H1 (cell line): ENCODE data around the gene PKD1L1. TPM values are rescaled to one million over a fixed set of nuclear protein-coding genes. Genes with fewer than 3 reads are reported as not detected.

Experiments
- CTCF ChIA-PET: fragments of 300-600 bp; sonication (Branson Sonifier 250); formaldehyde crosslinking; loops from one replicate; lab custom pipeline; 2021; ENCODE audit not compliant: partially characterized antibody; lab: Charles Lee
- POLR2A ChIA-PET: fragments of 300-600 bp; sonication (Branson Sonifier 250); formaldehyde crosslinking; loops from one replicate; lab custom pipeline; 2021; ENCODE audit warnings: inconsistent platforms; ENCODE audit not compliant: partially characterized antibody; lab: Charles Lee
- DNase-seq, 2 experiments: peaks; one replicate each; pipeline versions ENCODE4 v3.0.0 to v3.0.0-alpha.2; 2010 to 2022; ENCODE audit warnings: low spot score in 2 of 2, low read depth in 1 of 2, mixed read lengths in 1 of 2
- FAIRE-seq: peaks from 2 replicates; lab custom pipeline; 2011; peaks lifted over from hg19 to GRCh38; lab: Jason Lieb, UNC
- H2AFZ ChIP-seq: 2 replicates; pipeline ENCODE4 v1.8.1; 2012; ENCODE audit warnings: low read length, inconsistent platforms
- H2AK5ac ChIP-seq: 2 replicates; pipeline ENCODE4 v1.6.1; 2013; ENCODE audit warnings: low read depth, low read length
- H2BK120ac ChIP-seq: replicated peaks from 2 replicates; pipeline ENCODE3; 2013; ENCODE audit warnings: low read depth, low read length, inconsistent platforms
- H2BK12ac ChIP-seq: 2 replicates; pipeline ENCODE4 v1.6.1; 2013; ENCODE audit warnings: low read depth, low read length
- H2BK15ac ChIP-seq: 2 replicates; pipeline ENCODE4 v1.6.1; 2013; ENCODE audit warnings: low read length
- H2BK20ac ChIP-seq: 2 replicates; pipeline ENCODE4 v1.6.1; 2013; ENCODE audit warnings: low read length
- H2BK5ac ChIP-seq: 2 replicates; pipeline ENCODE4 v1.6.1; 2013; ENCODE audit warnings: low read depth, low read length
- H3K14ac ChIP-seq: 2 replicates; pipeline ENCODE4 v1.6.1; 2013; ENCODE audit warnings: inconsistent platforms; ENCODE audit not compliant: insufficient read length
- H3K18ac ChIP-seq: 2 replicates; pipeline ENCODE4 v1.6.1; 2013; ENCODE audit warnings: low read length; ENCODE audit errors: extremely low read depth
- H3K23ac ChIP-seq: 2 replicates; pipeline ENCODE4 v1.6.1; 2013; ENCODE audit warnings: inconsistent platforms; ENCODE audit not compliant: insufficient read length
- H3K23me2 ChIP-seq: 2 replicates; pipeline ENCODE4 v1.6.1; 2013; ENCODE audit warnings: low read depth, low read length
- H3K27ac ChIP-seq: 2 replicates; pipeline ENCODE4 v1.6.1; 2011; ENCODE audit warnings: low read depth, low read length, inconsistent platforms
- H3K27me3 ChIP-seq, 4 experiments: replicated peaks in 1 of 4; 1 replicate in 1 of 4; 2 replicates in 3 of 4; pipeline versions ENCODE4 v1.6.1 to v1.8.1; 2011 to 2013; ENCODE audit warnings: low read length in 3 of 4, mild to moderate bottlenecking in 3 of 4, inconsistent platforms in 2 of 4, mixed read lengths in 2 of 4, moderate library complexity in 1 of 4; ENCODE audit not compliant: control insufficient read depth in 3 of 4, insufficient read depth in 3 of 4; ENCODE audit errors: extremely low read depth in 1 of 4
- H3K36me3 ChIP-seq, 4 experiments: 2 replicates each; pipeline versions ENCODE4 v1.6.1 to v1.8.1; 2011 to 2013; ENCODE audit warnings: mild to moderate bottlenecking in 4 of 4, low read length in 3 of 4, moderate library complexity in 2 of 4, control low read depth in 1 of 4, inconsistent platforms in 1 of 4; ENCODE audit not compliant: insufficient read depth in 4 of 4, control insufficient read depth in 2 of 4
- H3K4ac ChIP-seq: replicated peaks from 2 replicates; pipeline ENCODE3; 2013; ENCODE audit warnings: low read length, low read depth, mixed read lengths, inconsistent platforms; ENCODE audit not compliant: insufficient read length
- H3K4me1 ChIP-seq, 4 experiments: replicated peaks in 1 of 4; 1 replicate in 1 of 4; 2 replicates in 3 of 4; pipeline versions ENCODE4 v1.6.1 to v1.8.1; 2011 to 2013; ENCODE audit warnings: low read length in 3 of 4, inconsistent platforms in 2 of 4, mixed read lengths in 1 of 4; ENCODE audit not compliant: insufficient read depth in 4 of 4, control insufficient read depth in 3 of 4
- H3K4me2 ChIP-seq, 2 experiments: 2 replicates each; pipeline versions ENCODE4 v1.6.1 to v1.8.1; 2011 to 2013; ENCODE audit warnings: low read depth in 2 of 2, low read length in 2 of 2, control low read depth in 1 of 2, inconsistent platforms in 1 of 2, mild to moderate bottlenecking in 1 of 2; ENCODE audit not compliant: insufficient read depth in 1 of 2
- H3K4me3 ChIP-seq, 4 experiments: fragments of 200-600, 300-600 bp in 1 of 4; sonication (generic), shearing (Covaris generic), sonication (Bioruptor Twin) in 1 of 4; 2 replicates each; pipeline versions ENCODE4 v1.5.1 to v1.8.1; 2011 to 2016; ENCODE audit warnings: low read length in 4 of 4, low read depth in 3 of 4, control low read depth in 2 of 4, inconsistent platforms in 2 of 4, mild to moderate bottlenecking in 2 of 4, mixed read lengths in 1 of 4, moderate library complexity in 1 of 4; ENCODE audit not compliant: insufficient read depth in 2 of 4; ENCODE audit errors: extremely low read depth in 1 of 4
- H3K56ac ChIP-seq: replicated peaks from 2 replicates; pipeline ENCODE3; 2013; ENCODE audit warnings: low read depth, mild to moderate bottlenecking, mixed read lengths, low read length, inconsistent platforms; ENCODE audit not compliant: insufficient read length
- H3K79me1 ChIP-seq: 2 replicates; pipeline ENCODE4 v1.6.1; 2013; ENCODE audit warnings: low read depth, low read length, control low read depth
- H3K79me2 ChIP-seq, 2 experiments: 2 replicates each; pipeline versions ENCODE4 v1.6.1 to v1.8.1; 2012 to 2013; ENCODE audit warnings: low read length in 2 of 2, mild to moderate bottlenecking in 2 of 2, inconsistent platforms in 1 of 2; ENCODE audit not compliant: insufficient read depth in 2 of 2, control insufficient read depth in 1 of 2
- H3K9ac ChIP-seq, 4 experiments: replicated peaks in 1 of 4; 1 replicate in 1 of 4; 2 replicates in 3 of 4; pipeline versions ENCODE4 v1.6.1 to v1.8.1; 2011 to 2013; ENCODE audit warnings: low read depth in 3 of 4, low read length in 3 of 4, control low read depth in 2 of 4, mild to moderate bottlenecking in 2 of 4, moderate library complexity in 2 of 4, inconsistent platforms in 1 of 4; ENCODE audit errors: extremely low read depth in 1 of 4
- H3K9me3 ChIP-seq, 2 experiments: 2 replicates each; pipeline versions ENCODE4 v1.6.1 to v1.8.1; 2012 to 2013; ENCODE audit warnings: mild to moderate bottlenecking in 2 of 2, moderate library complexity in 2 of 2, control low read depth in 1 of 2, inconsistent platforms in 1 of 2, low read depth in 1 of 2, low read length in 1 of 2, mixed read lengths in 1 of 2; ENCODE audit not compliant: insufficient read depth in 2 of 2
- H4K20me1 ChIP-seq, 2 experiments: replicated peaks in 1 of 2; 2 replicates each; pipeline versions ENCODE3 to v1.8.1; 2011 to 2013; ENCODE audit warnings: inconsistent platforms in 2 of 2, low read length in 2 of 2, mild to moderate bottlenecking in 1 of 2; ENCODE audit not compliant: insufficient read depth in 2 of 2, control insufficient read depth in 1 of 2
- H4K5ac ChIP-seq: 2 replicates; pipeline ENCODE4 v1.6.1; 2013; ENCODE audit warnings: low read length, low read depth, mixed read lengths, inconsistent platforms; ENCODE audit not compliant: insufficient read length
- H4K8ac ChIP-seq: 2 replicates; pipeline ENCODE4 v1.8.0; 2013; ENCODE audit warnings: mild to moderate bottlenecking, moderate library complexity, low read length, inconsistent platforms; ENCODE audit not compliant: insufficient read depth; ENCODE audit errors: extremely low read depth
- H4K91ac ChIP-seq: replicated peaks from 2 replicates; pipeline ENCODE3; 2013; ENCODE audit warnings: low read length, mixed read lengths, inconsistent platforms; ENCODE audit not compliant: insufficient read length
- WGBS, 2 experiments: shearing (Covaris generic) in 1 of 2; methylation state at CpG; one replicate each; pipeline versions ENCODE4 v1.1.6 to v1.1.7; 2013 to 2015; ENCODE audit warnings: low lambda C conversion rate in 2 of 2, mixed read lengths in 2 of 2, inconsistent platforms in 1 of 2, low coverage in 1 of 2, missing lambda C conversion rate in 1 of 2; ENCODE audit not compliant: insufficient replicate concordance in 2 of 2, insufficient coverage in 1 of 2, insufficient read length in 1 of 2; ENCODE audit errors: extremely low coverage in 1 of 2, missing lambda C conversion rate in 1 of 2; 5-methylcytosine and 5-hydroxymethylcytosine counted together
- polyA plus RNA-seq, 7 experiments: library from polyadenylated mRNA; depleted of rRNA in 3 of 7; stranded (reverse) in 5 of 7; unstranded in 2 of 7; fragments of >200 nt in 5 of 7; fragments of 200-250 nt in 2 of 7; gene quantifications; 1 replicate in 5 of 7; 2 replicates in 1 of 7; 4 replicates in 1 of 7; pipeline versions ENCODE4 v1.2.1 to v1.2.3, GENCODE V29; 2011 to 2013; ENCODE audit warnings: missing spikeins in 2 of 7, mixed read lengths in 2 of 7
- total RNA-seq: library from RNA; stranded (reverse); fragmentation: NEBNext Ultra II Directional; extraction: Animal tissue kit (Norgen Biotek cat#: 25700); gene quantifications from 2 replicates; pipeline ENCODE4 v1.2.1, GENCODE V29; 2021

PKD1L1 gene
- total and polyA plus RNA-seq, 2 of the 8 experiments (the other 6 are each of a cell fraction or from before 2014, with no cell fraction given): 0.22 to 0.35 TPM

- Histone ChIP-seq H2BK20ac (no peak overlapping the region), H4K8ac (no peak overlapping the region), H3K4ac (no peak overlapping the region), H4K91ac (no peak overlapping the region), H2BK15ac (no peak overlapping the region), H3K79me1 (no peaks in the 10 kb centered on the region), H3K18ac (no peak overlapping the region), H2BK120ac (peak overlapping the region; percentile 50), H3K27ac (no peak overlapping the region), H3K56ac (no peak overlapping the region), H3K27me3 (no peaks in the 10 kb centered on the region), H4K20me1 (no peaks in the 10 kb centered on the region), H3K23ac (no peak overlapping the region), H2AFZ (no peak overlapping the region), H2BK12ac (no peak overlapping the region), H3K23me2 (no peaks in the 10 kb centered on the region), H3K79me2 (no peaks in the 10 kb centered on the region), H3K4me3 (no peak overlapping the region), H3K9me3 (no peaks in the 10 kb centered on the region), H2BK5ac (no peak overlapping the region), H3K4me2 (no peak overlapping the region), H3K14ac (no peak overlapping the region), H3K36me3 (0 out of 8 replicates have a peak, but pooled peaks cover 0 to 2% (median 0%) of the 10 kb centered on the region in 4 experiments), H4K5ac (no peak overlapping the region), H2AK5ac (no peak overlapping the region), H3K4me1 (peaks cover 0 to 9% (median 4%) of the 10 kb centered on the region in 4 experiments; a peak in 6 of 7 replicates), H3K9ac (no peak overlapping the region)
- ChIA-PET CTCF (interaction anchor here (1.0 to 1.5 kb wide), 3 partner anchors 30 to 163 kb away, joined by 3 read pairs; no protein-coding TSS in a partner anchor), POLR2A (interaction anchor here (0.8 kb wide), 1 partner anchor 11 kb away, joined by 3 read pairs; no protein-coding TSS in a partner anchor)
- WGBS, 2 experiments: 86% methylated on average over 9 of the region's 9 CpGs; no CpG with 5 or more reads in 1 of the 2 experiments
- DNase-seq (no peak), FAIRE-seq (no peak)
Observed at GRCh38 chr7:47907981-47908616, 40.2 kb downstream of the PKD1L1 start.
